Mammary epithelial cell (primary cell): Measurements from ENCODE around the gene CDSN.

ENCODE experiments used
- EZH2 ChIP-seq: IDR thresholded peaks from 2 replicates; pipeline ENCODE4 v1.6.1; 2012; ENCODE audit warnings: low read length, inconsistent platforms, borderline replicate concordance
- TF ChIP-seq, protein P1 (sequence below), 2 donors: IDR thresholded peaks in 1 of 2; conservative IDR thresholded peaks in 1 of 2; 2 replicates each; pipeline ENCODE4 v1.5.1; 2011 to 2012; ENCODE audit warnings: inconsistent platforms in 2 of 2, low read length in 2 of 2, mild to moderate bottlenecking in 2 of 2, control low read depth in 1 of 2, low read depth in 1 of 2; ENCODE audit not compliant: insufficient read depth in 1 of 2; ENCODE audit errors: extremely low read depth in 1 of 2

- TF ChIP-seq, protein P1, sequence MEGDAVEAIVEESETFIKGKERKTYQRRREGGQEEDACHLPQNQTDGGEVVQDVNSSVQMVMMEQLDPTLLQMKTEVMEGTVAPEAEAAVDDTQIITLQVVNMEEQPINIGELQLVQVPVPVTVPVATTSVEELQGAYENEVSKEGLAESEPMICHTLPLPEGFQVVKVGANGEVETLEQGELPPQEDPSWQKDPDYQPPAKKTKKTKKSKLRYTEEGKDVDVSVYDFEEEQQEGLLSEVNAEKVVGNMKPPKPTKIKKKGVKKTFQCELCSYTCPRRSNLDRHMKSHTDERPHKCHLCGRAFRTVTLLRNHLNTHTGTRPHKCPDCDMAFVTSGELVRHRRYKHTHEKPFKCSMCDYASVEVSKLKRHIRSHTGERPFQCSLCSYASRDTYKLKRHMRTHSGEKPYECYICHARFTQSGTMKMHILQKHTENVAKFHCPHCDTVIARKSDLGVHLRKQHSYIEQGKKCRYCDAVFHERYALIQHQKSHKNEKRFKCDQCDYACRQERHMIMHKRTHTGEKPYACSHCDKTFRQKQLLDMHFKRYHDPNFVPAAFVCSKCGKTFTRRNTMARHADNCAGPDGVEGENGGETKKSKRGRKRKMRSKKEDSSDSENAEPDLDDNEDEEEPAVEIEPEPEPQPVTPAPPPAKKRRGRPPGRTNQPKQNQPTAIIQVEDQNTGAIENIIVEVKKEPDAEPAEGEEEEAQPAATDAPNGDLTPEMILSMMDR (conservative IDR thresholded peaks at IDR 0.05 in 1 of 2, IDR thresholded peaks at IDR 0.05 in 1 of 2; ENCODE audit: extremely low read depth in 1 of 2, insufficient read depth in 1 of 2, low read depth in 1 of 2, low read length in 2 of 2) = no peak
- TF ChIP-seq EZH2 = no peak
Observed at GRCh38 chr6:31169123-31169857, 49.0 kb upstream of the CDSN start.
